SU-DHL-6 (cell line): ENCODE data around the gene STEAP4.
"Not testable (repeated sequence)": the region's sequence is repeated elsewhere in the genome, so short reads cannot be mapped to it uniquely, and the experiment has no call there.

Experiments
- H2AFZ ChIP-seq: fragments of 200-600 bp; sonication (generic); 2 replicates; pipeline ENCODE4 v1.6.1; 2014; ENCODE audit warnings: low read depth, mild to moderate bottlenecking, moderate library complexity, mixed read lengths, antibody characterized with exemption, low read length; ENCODE audit not compliant: severe bottlenecking
- H3F3A ChIP-seq: fragments of 200-600 bp; shearing (Covaris generic); 2 replicates; pipeline ENCODE4 v1.6.0; 2016; ENCODE audit warnings: antibody characterized with exemption, mild to moderate bottlenecking; ENCODE audit not compliant: insufficient read depth
- H3K27ac ChIP-seq: fragments of 200-600 bp; sonication (generic); 2 replicates; pipeline ENCODE4 v1.5.1; 2016; ENCODE audit warnings: low read depth, mild to moderate bottlenecking, low read length, moderate library complexity, mixed read lengths
- H3K27me3 ChIP-seq: fragments of 200-600 bp; sonication (generic), shearing (Covaris generic); 2 replicates; pipeline ENCODE4 v1.6.0; 2014; ENCODE audit warnings: mild to moderate bottlenecking, low read length
- H3K36me3 ChIP-seq: fragments of 200-600 bp; sonication (generic); 2 replicates; pipeline ENCODE4 v1.6.1; 2014; ENCODE audit warnings: mild to moderate bottlenecking, low read length, mixed read lengths
- H3K4me2 ChIP-seq: fragments of 300-600, 200-600 bp; shearing (Covaris generic), sonication (generic); 2 replicates; pipeline ENCODE4 v1.6.0; 2014; ENCODE audit warnings: low read length, low read depth, mild to moderate bottlenecking; ENCODE audit not compliant: poor library complexity, severe bottlenecking
- H3K4me3 ChIP-seq: fragments of 200-600 bp; sonication (generic); 2 replicates; pipeline ENCODE4 v1.5.1; 2014; ENCODE audit warnings: antibody characterized with exemption, low read length, mild to moderate bottlenecking, mixed read lengths; ENCODE audit not compliant: insufficient read depth, poor library complexity, severe bottlenecking
- H3K79me2 ChIP-seq: fragments of 200-600 bp; sonication (generic); 2 replicates; pipeline ENCODE4 v1.6.1; 2014; ENCODE audit warnings: mild to moderate bottlenecking, low read length, moderate library complexity; ENCODE audit not compliant: insufficient read depth
- H3K9ac ChIP-seq: fragments of 200-600 bp; sonication (generic); 2 replicates; pipeline ENCODE4 v1.7.0; 2014; ENCODE audit warnings: mild to moderate bottlenecking, low read length
- H3K9me2 ChIP-seq: fragments of 200-600 bp; sonication (generic); replicated peaks from 2 replicates; pipeline ENCODE4 v1.6.1; 2014; ENCODE audit warnings: low read length; ENCODE audit not compliant: insufficient read depth
- H3K9me3 ChIP-seq: fragments of 200-600 bp; sonication (generic); 2 replicates; pipeline ENCODE4 v1.6.1; 2014; ENCODE audit warnings: low read length, mixed read lengths; ENCODE audit not compliant: insufficient read depth
- H4K20me1 ChIP-seq: fragments of 200-600 bp; sonication (generic); 2 replicates; pipeline ENCODE4 v1.6.1; 2014; ENCODE audit warnings: low read depth, mild to moderate bottlenecking, antibody characterized with exemption, low read length, moderate library complexity, mixed read lengths
- EZH2phosphoT487 ChIP-seq: fragments of 200-600 bp; sonication (generic), shearing (Covaris generic); conservative IDR thresholded peaks from 2 replicates; pipeline ENCODE4 v1.6.1; 2018; ENCODE audit warnings: mild to moderate bottlenecking, antibody characterized with exemption, low read length, moderate library complexity, mixed read lengths
- TF ChIP-seq, protein P1 (sequence below): fragments of 200-600 bp; sonication (generic); IDR thresholded peaks from one replicate; pipeline ENCODE4 v1.5.1; 2017; ENCODE audit warnings: antibody characterized with exemption, mild to moderate bottlenecking, low read length, moderate library complexity; ENCODE audit not compliant: insufficient read depth, poor library complexity, severe bottlenecking

STEAP4 gene

DNA sequence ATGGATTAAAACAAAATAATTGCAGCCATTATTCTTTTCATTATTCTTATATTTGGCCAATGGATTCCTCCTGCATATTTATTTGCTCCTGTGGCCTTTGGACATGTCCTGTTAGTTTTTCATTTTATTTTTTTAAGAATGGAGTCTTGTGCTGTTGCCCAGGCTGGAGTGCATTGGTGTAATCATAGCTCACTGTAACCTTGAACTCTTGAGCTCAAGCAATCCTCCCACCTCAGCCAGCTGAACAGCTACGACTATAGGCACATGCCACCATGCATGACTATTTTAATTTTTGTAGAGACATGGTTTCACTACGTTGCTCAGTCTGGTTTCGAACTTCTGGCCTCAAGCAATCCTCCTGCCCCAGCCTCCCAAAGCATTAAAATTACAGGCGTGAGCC is 44.1 kb downstream of the STEAP4 start:
- Histone ChIP-seq H3K27me3 (no peaks in the 10 kb centered on the region), H3K4me2 (no peak overlapping the region), H3K9me3 (no peaks in the 10 kb centered on the region), H4K20me1 (no peaks in the 10 kb centered on the region), H3K9me2 (no peaks in the 10 kb centered on the region), H3K9ac (no peak overlapping the region), H3K4me3 (no peak overlapping the region), H2AFZ (no peak overlapping the region), H3F3A (no peaks in the 10 kb centered on the region), H3K27ac (no peak overlapping the region), H3K79me2 (no peaks in the 10 kb centered on the region), H3K36me3 (no peaks in the 10 kb centered on the region)
- TF ChIP-seq, protein P1, sequence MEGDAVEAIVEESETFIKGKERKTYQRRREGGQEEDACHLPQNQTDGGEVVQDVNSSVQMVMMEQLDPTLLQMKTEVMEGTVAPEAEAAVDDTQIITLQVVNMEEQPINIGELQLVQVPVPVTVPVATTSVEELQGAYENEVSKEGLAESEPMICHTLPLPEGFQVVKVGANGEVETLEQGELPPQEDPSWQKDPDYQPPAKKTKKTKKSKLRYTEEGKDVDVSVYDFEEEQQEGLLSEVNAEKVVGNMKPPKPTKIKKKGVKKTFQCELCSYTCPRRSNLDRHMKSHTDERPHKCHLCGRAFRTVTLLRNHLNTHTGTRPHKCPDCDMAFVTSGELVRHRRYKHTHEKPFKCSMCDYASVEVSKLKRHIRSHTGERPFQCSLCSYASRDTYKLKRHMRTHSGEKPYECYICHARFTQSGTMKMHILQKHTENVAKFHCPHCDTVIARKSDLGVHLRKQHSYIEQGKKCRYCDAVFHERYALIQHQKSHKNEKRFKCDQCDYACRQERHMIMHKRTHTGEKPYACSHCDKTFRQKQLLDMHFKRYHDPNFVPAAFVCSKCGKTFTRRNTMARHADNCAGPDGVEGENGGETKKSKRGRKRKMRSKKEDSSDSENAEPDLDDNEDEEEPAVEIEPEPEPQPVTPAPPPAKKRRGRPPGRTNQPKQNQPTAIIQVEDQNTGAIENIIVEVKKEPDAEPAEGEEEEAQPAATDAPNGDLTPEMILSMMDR: no peak
- no peak for TF ChIP-seq EZH2phosphoT487

DNA sequence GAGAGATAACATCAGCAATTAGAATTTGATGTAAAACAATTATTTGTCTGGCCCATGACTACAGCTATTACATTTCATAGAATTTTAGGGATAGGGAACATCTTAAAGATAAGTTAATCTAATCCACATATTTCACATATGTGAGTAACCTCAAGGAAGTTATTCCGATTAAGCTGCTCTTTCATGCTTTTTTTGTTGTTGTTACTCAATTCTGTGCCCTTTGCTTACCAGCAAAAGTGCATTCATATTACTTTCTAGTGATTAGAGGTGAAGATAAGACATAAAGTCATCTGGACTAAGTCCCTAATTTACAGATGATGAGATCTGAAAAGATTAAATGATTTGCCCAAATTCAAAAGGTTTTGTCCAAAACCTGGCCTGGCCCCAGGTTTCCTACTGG is 46.0 kb downstream of the STEAP4 start:
- Histone ChIP-seq H3K4me2 (no peak overlapping the region), H2AFZ (no peak overlapping the region), H3K79me2 (no peaks in the 10 kb centered on the region), H4K20me1 (no peaks in the 10 kb centered on the region), H3K36me3 (no peaks in the 10 kb centered on the region), H3K27me3 (no peaks in the 10 kb centered on the region), H3K9me2 (no peaks in the 10 kb centered on the region), H3K9me3 (no peaks in the 10 kb centered on the region), H3K27ac (no peak overlapping the region), H3K9ac (no peak overlapping the region), H3K4me3 (no peak overlapping the region), H3F3A (no peaks in the 10 kb centered on the region)
- no peak for TF ChIP-seq EZH2phosphoT487
- TF ChIP-seq, protein P1: no peak

- Histone ChIP-seq H3K9me3 (no peaks in the 10 kb centered on the region), H3K27ac (no peak overlapping the region), H2AFZ (no peak overlapping the region), H4K20me1 (no peaks in the 10 kb centered on the region), H3K9ac (no peak overlapping the region), H3K9me2 (no peaks in the 10 kb centered on the region), H3K4me3 (no peak overlapping the region), H3F3A (no peaks in the 10 kb centered on the region), H3K4me2 (no peak overlapping the region), H3K27me3 (no peaks in the 10 kb centered on the region), H3K36me3 (no peaks in the 10 kb centered on the region), H3K79me2 (no peaks in the 10 kb centered on the region)
- no peak for TF ChIP-seq EZH2phosphoT487
- TF ChIP-seq, protein P1: no peak
Measured at GRCh38 chr7:88259656-88260380, 46.9 kb downstream of the STEAP4 start.

- not testable (repeated sequence) for H3K9ac ChIP-seq, H3K79me2 ChIP-seq, H3F3A ChIP-seq, H3K4me3 ChIP-seq, H3K9me2 ChIP-seq, H3K36me3 ChIP-seq, H3K27ac ChIP-seq, H4K20me1 ChIP-seq, H3K4me2 ChIP-seq, H2AFZ ChIP-seq, H3K9me3 ChIP-seq, H3K27me3 ChIP-seq
Measured at GRCh38 chr7:88258296-88258695, 48.4 kb downstream of the STEAP4 start.
